T-helper 1 cell treated with Interleukin-12 subunit alpha and Interleukin-12 subunit beta and Interleukin-4 antibody, amounts not matched to agents 30 μg/mL and 1 μg/mL, for 36 hours (primary cell): ENCODE results near the gene PRKCB.
"Not testable (repeated sequence)": the region's sequence is repeated elsewhere in the genome, so short reads cannot be mapped to it uniquely, and the experiment has no call there.

Source experiments
- H3K27ac Mint-ChIP-seq: one replicate; pipeline ENCODE4 v1.8.0; 2021; ENCODE audit warnings: mild to moderate bottlenecking, mixed read lengths
- H3K27me3 Mint-ChIP-seq: one replicate; pipeline ENCODE4 v1.8.0; 2021; ENCODE audit warnings: low read depth, mixed read lengths
- H3K36me3 Mint-ChIP-seq: one replicate; pipeline ENCODE4 v1.8.0; 2021; ENCODE audit warnings: low read depth, mixed read lengths
- H3K4me1 Mint-ChIP-seq: one replicate; pipeline ENCODE4 v1.8.0; 2021; ENCODE audit warnings: low read depth, mixed read lengths
- H3K4me3 Mint-ChIP-seq: one replicate; pipeline ENCODE4 v1.8.0; 2021; ENCODE audit warnings: mild to moderate bottlenecking, moderate library complexity, mixed read lengths
- H3K9me3 Mint-ChIP-seq: one replicate; pipeline ENCODE4 v1.8.0; 2021; ENCODE audit warnings: mixed read lengths

Gene PRKCB

DNA sequence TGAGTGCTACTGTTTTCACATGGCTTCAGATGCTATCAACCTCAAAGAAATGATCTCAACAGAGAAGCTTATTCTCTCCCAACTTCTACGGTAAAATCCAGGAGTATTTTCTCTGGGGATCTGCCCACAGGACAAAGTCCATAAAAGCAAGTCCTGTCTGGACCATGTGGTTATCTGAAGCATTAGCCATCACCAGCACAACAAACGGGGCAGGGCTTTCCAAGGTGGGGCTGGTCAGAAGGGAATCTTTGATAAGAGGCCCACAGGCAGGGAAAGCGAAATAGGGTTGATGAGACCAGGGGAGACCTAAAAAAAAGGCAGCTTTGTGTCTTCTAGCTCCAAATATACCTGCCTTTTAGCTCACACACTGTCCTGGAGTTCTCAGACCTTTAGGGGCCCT lies 381.7 kb downstream of the PRKCB start:
- Mint-ChIP-seq H3K27me3 (no peaks in the 10 kb centered on the region), H3K4me1 (no peaks in the 10 kb centered on the region), H3K27ac (no peak overlapping the region), H3K4me3 (no peak overlapping the region), H3K9me3 (peaks cover 3% of the 10 kb centered on the region), H3K36me3 (peaks cover 19% of the 10 kb centered on the region)

DNA sequence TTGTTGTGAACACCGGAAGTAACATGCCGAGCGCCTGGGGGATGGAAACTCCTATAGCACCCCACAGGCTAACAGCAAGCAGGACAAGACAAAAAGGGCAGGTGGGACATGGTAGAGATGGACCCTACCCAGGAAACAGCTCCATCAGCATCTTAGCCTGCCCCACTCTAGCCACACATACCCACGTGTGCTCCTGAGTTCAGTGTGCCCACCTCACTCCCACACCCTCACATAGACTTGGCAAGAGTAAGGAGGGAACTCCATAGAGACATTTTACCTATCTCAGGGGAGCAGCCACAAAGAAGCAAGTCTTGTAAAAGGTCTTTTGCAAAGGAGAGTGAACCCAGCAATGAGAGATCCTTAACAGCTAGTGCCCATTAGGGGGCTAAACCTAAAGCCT lies 382.5 kb downstream of the PRKCB start:
- H3K36me3 Mint-ChIP-seq = peaks cover 19% of the 10 kb centered on the region
- peaks cover 3% of the 10 kb centered on the region for H3K9me3 Mint-ChIP-seq
- H3K27me3 Mint-ChIP-seq = no peaks in the 10 kb centered on the region
- no peak overlapping the region for H3K4me3 Mint-ChIP-seq
- H3K4me1 Mint-ChIP-seq = no peaks in the 10 kb centered on the region
- no peak overlapping the region for H3K27ac Mint-ChIP-seq

DNA sequence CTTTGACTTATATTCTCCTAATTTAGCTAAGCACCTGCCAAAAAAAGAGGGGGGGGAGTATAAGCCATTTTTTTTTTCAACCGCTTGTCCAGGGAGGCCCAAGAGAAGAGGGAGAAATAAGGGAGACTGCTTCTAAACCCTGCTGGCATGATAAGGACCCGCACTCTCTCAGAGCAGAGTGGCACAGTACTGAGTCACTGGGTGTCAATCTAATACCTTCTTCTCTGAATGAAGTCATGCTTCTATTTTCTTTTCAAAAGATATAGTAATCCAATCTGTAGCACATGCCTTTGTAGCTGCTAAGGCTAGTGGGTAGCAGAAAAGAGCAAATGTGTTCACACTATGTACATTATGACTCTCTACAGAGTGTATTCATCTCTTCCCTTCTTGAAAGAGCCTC lies 385.4 kb downstream of the PRKCB start:
- no peaks in the 10 kb centered on the region for H3K27me3 Mint-ChIP-seq
- peaks cover 3% of the 10 kb centered on the region for H3K9me3 Mint-ChIP-seq
- H3K4me3 Mint-ChIP-seq = no peak overlapping the region
- H3K4me1 Mint-ChIP-seq = no peaks in the 10 kb centered on the region
- no peak overlapping the region for H3K27ac Mint-ChIP-seq
- H3K36me3 Mint-ChIP-seq = peaks cover 11% of the 10 kb centered on the region

DNA sequence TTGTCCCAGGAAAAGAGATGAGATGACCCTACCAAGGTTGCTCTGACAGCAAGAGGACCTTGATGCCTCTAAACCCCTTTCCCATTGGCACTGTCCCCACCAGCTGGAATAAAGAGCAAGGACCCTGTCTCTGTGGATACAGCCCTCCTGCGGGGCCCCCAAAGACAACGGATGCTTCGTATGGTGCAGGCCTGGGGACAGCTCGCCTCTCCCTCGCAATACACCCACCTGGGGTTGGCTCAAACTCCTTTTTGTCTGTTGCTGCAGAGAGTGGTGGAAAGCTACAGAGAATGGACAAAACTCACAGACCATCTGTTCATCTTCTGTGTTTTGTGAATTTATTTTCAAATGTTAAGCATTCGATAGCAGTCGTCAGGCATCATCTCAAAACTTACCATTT lies 392.7 kb downstream of the PRKCB start:
- no peak overlapping the region for H3K27ac Mint-ChIP-seq
- H3K4me3 Mint-ChIP-seq = no peak overlapping the region
- H3K9me3 Mint-ChIP-seq = no peaks in the 10 kb centered on the region
- no peaks in the 10 kb centered on the region for H3K27me3 Mint-ChIP-seq
- no peaks in the 10 kb centered on the region for H3K4me1 Mint-ChIP-seq
- H3K36me3 Mint-ChIP-seq = no peaks in the 10 kb centered on the region

DNA sequence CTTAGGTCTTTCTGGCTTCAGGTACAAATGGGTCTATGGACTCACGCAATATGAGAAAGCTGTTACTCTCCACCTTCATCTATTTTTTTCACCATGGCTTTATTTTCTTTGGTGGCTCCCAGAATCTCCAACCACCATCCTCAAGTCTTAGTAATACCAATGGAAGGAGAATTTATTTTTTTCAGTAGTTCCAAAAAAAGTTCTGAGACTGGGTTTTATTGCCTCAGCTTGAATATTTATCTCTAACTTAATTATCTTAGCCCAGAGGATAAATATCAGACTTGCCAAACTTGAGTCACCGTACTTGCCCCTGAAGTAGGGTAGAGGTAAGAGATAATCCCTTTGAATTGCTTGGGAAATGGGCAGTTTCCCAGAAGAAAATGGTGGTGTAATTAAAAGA lies 397.2 kb downstream of the PRKCB start:
- no peaks in the 10 kb centered on the region for H3K36me3 Mint-ChIP-seq
- H3K4me3 Mint-ChIP-seq = no peak overlapping the region
- H3K4me1 Mint-ChIP-seq = no peaks in the 10 kb centered on the region
- H3K27ac Mint-ChIP-seq = no peak overlapping the region
- H3K9me3 Mint-ChIP-seq = peaks cover 4% of the 10 kb centered on the region
- no peaks in the 10 kb centered on the region for H3K27me3 Mint-ChIP-seq

DNA sequence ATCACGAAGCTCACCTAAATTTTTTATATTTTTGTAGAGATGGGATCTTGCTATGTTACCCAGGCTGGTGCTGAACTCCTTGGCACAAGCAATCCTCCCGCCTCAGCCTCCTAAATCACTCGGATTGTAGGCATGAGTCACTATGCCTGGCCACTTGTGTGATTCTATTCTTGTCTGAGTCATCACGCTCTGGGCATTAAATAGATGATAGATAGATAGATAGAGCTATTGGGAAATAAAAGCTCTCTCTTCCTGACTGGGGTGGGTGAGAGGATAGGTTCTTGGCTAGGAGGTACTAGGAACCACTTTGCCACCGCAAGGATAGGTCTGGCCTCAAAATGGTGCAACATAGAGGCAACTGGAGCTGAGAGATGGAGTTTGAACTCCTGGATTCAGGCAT lies 399.0 kb downstream of the PRKCB start:
- Mint-ChIP-seq H3K27me3 (no peaks in the 10 kb centered on the region), H3K4me3 (no peak overlapping the region), H3K4me1 (no peaks in the 10 kb centered on the region), H3K27ac (no peak overlapping the region), H3K36me3 (no peaks in the 10 kb centered on the region), H3K9me3 (peaks cover 15% of the 10 kb centered on the region)

DNA sequence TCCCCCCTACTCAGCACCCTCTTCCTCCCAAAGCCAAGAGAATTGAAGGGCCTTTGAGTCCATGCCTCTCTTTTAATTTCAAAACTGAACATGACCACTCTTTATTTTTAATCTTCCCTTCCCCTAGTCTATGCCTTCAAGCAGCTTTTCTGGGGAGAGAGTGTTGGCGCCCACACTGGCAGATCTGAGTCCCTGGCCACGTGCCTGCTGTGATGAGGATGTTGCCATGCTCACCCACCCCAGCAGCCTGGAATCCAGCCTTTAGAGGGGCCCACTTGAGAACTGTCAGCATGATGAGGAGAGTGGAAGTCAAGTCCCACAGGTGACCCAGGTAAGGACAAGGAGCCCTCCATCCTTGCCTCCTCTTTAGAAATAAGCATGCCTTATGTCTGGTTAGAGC lies 400.0 kb downstream of the PRKCB start:
- no peaks in the 10 kb centered on the region for H3K4me1 Mint-ChIP-seq
- H3K36me3 Mint-ChIP-seq = no peaks in the 10 kb centered on the region
- peaks cover 3% of the 10 kb centered on the region for H3K27me3 Mint-ChIP-seq
- H3K9me3 Mint-ChIP-seq = peaks cover 15% of the 10 kb centered on the region
- H3K27ac Mint-ChIP-seq = no peak overlapping the region
- H3K4me3 Mint-ChIP-seq = no peak overlapping the region

DNA sequence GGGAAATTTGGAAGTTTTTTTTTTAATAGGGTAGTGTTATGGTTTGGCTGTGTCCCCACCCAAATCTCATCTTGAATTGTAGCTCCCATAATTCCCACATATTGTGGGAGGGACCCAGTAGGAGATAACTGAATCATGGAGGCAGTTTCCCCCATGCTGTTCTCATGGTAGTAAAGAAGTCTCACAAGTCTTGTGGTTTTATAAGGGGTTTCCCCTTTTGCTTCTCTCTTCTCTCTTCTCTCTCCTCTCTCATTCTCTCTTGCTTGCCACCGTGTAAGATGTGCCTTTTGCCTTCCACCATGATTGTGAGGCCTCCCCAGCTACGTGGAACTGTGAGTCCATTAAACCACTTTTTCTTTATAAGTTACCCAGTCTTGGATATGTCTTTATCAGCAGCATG lies 403.1 kb downstream of the PRKCB start:
- H3K27me3 Mint-ChIP-seq, H3K4me3 Mint-ChIP-seq, H3K4me1 Mint-ChIP-seq, H3K27ac Mint-ChIP-seq, H3K36me3 Mint-ChIP-seq: not testable (repeated sequence)
- H3K9me3 Mint-ChIP-seq = peaks cover 15% of the 10 kb centered on the region

DNA sequence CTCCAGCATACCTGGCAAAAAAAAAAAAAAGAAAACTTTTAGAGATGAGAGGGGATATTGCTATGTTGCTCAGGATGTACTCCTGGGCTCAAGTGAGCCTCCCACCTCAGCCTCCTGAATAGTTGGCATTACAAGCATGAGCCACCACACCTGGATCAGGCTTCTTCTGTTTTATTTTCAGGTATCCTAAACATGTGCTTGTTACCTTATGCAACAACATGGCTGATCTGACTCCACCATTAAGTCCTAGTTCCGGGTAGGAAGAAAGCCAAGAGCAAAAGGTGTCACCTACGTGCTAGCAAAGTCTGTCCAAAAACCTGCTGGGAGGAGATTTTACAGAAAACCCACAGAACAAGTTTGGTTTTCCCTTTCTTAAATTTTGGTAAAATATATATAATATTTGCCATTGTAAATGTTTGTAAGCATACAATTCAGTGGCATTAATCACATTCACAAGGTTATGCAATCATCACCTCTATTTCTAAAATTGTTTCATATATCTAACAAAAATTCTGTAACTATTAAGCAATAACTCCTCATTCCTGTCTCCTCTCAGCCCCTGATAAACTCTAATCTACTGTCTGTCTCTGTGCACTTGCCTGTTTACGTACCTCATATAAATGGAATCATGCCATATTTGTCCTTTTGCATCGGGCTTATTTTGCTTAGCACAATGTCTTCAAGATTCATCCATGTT lies 411.3 kb downstream of the PRKCB start:
- H3K4me3 Mint-ChIP-seq = no peak overlapping the region
- H3K4me1 Mint-ChIP-seq = no peaks in the 10 kb centered on the region
- H3K27ac Mint-ChIP-seq = no peak overlapping the region
- no peaks in the 10 kb centered on the region for H3K9me3 Mint-ChIP-seq
- H3K27me3 Mint-ChIP-seq = peaks cover 20% of the 10 kb centered on the region
- H3K36me3 Mint-ChIP-seq = no peaks in the 10 kb centered on the region

DNA sequence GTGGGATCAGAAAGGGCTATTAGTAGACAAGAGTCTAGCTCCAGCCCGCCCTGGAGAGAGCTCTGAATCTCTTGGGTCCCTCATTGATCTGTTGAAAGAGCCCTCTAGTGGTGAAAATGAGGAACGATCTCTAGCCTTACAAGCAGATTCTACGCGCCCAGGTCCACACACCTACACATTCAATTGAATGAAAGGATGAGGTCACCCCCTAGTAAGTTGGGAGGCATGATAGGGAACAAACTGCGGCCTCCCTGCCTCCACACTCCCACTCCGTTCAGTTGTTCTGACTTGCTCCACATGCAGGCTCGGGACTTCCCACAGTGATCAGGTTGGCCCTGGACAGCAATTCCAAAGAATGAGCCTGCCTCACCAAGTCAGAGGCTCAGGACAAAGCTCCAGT lies 417.4 kb downstream of the PRKCB start:
- no peak overlapping the region for H3K4me3 Mint-ChIP-seq
- H3K27ac Mint-ChIP-seq = no peak overlapping the region
- no peaks in the 10 kb centered on the region for H3K4me1 Mint-ChIP-seq
- H3K9me3 Mint-ChIP-seq = no peaks in the 10 kb centered on the region
- H3K27me3 Mint-ChIP-seq = peaks cover 49% of the 10 kb centered on the region
- no peaks in the 10 kb centered on the region for H3K36me3 Mint-ChIP-seq

DNA sequence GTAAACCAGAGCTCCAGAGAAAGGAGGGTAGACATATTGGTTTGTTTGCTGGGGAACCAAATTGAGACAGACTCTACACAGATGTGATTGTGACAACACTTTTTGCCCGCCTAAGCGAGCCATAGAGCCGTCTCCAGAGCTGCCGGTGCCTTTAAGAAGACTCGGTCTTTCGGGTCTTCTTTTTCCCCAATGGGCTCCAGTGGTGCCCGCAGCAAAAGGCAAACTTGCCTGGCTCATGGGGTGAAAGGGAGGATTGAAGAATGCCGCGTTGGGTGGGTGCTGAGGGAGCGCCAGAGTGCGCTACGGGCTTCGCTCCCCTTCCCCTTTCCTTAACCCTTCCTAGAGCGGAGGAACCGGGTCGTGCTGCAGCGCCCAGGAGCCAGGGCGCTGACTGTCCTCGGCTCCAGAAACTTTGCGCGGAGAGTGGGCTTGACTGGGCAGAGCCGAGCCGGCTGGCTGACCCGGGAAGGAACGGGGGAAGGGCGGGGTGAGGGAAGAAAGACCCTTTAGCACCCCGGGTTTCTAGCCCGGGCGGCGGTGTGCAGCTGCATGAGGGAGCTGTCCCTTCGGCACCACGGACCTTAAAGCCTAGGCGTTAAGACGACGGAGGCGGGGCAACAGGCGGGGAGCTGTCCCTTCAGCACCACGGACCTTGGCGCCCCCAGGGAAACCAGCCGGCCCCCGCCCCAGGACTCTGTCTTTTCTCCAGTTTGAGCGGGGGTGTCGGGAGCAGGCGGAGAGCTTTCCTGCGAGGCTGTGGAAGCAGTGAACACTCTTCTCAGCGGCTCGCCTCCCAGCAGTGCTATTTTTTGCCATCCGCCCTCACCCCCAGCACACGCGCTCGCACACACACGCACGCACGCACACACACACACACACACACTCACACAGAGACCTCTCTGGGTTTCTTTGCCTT lies 419.9 kb downstream of the PRKCB start, which contains the start of gene CACNG3:
Gene CACNG3, plus strand, starts transcription at position 880 of the 916 bp plus-strand sequence. CDS start 420 bp downstream, outside the sequence.
- Mint-ChIP-seq H3K36me3 (no peaks in the 10 kb centered on the region), H3K4me1 (no peaks in the 10 kb centered on the region), H3K27ac (no peak within 1 kb of the TSS), H3K4me3 (no peak within 1 kb of the TSS), H3K27me3 (peaks cover 52% of the 10 kb centered on the region), H3K9me3 (no peaks in the 10 kb centered on the region)

DNA sequence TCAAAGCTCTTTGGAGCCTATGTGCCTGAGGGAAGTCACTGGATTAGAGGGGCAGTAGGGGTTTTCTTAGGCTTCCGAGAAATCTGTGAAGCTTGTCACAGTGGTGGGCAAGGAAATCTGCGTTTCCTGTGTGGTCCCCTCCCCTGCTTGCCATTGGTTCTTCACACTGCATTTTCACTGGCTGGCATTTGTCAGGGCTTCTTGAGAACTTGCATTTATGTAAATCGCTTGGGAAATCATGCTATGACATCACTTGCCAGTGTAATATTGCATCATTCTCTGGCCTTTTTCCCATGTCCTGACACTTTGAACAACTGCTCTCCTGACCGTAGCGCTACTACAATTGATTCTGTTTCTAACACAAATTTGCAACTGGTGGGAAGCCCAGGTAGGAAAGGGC lies 422.2 kb downstream of the PRKCB start:
- Mint-ChIP-seq H3K9me3 (no peaks in the 10 kb centered on the region), H3K4me3 (no peak overlapping the region), H3K27ac (no peak overlapping the region), H3K4me1 (no peaks in the 10 kb centered on the region), H3K27me3 (peaks cover 52% of the 10 kb centered on the region), H3K36me3 (no peaks in the 10 kb centered on the region)

DNA sequence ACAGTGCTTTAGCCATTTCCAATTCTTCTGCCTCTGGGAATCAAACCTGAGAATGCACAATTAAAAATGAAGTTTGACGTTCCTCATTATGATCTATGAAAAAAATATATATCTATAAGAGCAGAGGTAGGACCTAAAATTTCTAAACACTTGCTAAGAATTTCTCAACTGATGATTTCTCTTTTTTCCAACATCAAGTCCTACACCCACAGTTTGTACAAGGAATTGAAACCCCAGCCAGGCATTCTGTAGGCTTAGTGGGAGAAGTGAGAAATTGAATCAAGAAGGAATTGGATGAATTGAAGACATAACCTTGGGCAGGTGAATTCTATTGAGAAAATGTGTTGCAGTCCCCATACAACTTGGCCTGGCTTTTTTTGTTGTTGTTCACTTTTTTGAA lies 423.0 kb downstream of the PRKCB start:
- Mint-ChIP-seq H3K4me1 (no peaks in the 10 kb centered on the region), H3K36me3 (no peaks in the 10 kb centered on the region), H3K4me3 (no peak overlapping the region), H3K9me3 (no peaks in the 10 kb centered on the region), H3K27ac (no peak overlapping the region), H3K27me3 (peaks cover 44% of the 10 kb centered on the region)

DNA sequence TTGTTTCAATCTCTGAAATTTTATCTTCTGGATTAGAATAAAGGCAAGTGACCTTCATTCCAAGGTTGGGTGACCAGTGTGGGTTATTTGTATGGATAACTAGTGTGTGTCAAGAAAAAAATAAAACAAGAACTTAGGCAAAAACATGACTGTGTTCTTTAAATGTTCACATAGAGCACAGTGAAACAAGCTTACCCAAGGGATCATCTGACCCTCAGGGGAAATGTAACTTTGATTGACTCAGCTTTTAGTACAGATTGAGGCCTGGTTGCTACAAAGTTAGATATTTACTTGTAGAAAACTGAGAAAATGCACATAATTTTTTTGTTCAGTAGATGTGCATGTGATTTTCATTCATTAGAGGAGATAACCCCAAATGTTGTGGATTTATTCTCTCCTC lies 427.0 kb downstream of the PRKCB start:
- no peak overlapping the region for H3K27ac Mint-ChIP-seq
- no peaks in the 10 kb centered on the region for H3K9me3 Mint-ChIP-seq
- no peak overlapping the region for H3K4me3 Mint-ChIP-seq
- no peaks in the 10 kb centered on the region for H3K36me3 Mint-ChIP-seq
- H3K4me1 Mint-ChIP-seq = no peaks in the 10 kb centered on the region
- H3K27me3 Mint-ChIP-seq = peaks cover 6% of the 10 kb centered on the region
